NCI-H1694 (cell line): Measurements from ENCODE around the gene SLC48A1.
"Not testable (repeated sequence)": the region's sequence is repeated elsewhere in the genome, so short reads cannot be mapped to it uniquely, and the experiment has no call there.

Experiments
- DNase-seq: peaks from one replicate; lab custom pipeline; 2025; lab: John Stamatoyannopoulos, UW

SLC48A1 gene

DNA sequence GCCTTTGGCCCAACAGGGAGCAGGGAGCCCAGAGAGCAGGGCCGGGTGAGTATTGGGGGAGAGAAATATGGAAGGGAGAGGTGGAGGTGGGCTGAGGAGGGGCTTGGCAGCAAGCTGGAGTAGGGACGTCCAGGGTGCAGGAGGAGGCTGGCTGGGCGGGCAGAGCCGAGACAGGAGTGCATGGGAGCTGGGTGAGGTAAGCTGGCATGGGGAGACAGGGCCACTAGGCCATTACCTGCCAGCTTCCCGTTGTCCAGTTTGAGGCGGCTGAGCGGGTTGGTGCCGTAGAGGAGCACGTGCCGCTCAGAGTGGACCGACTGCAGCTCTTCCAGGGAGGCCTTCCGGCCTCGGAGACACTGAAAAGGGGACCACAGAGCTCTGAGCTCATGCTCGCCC is 18.3 kb downstream of the SLC48A1 start:
- no peak for DNase-seq

DNA sequence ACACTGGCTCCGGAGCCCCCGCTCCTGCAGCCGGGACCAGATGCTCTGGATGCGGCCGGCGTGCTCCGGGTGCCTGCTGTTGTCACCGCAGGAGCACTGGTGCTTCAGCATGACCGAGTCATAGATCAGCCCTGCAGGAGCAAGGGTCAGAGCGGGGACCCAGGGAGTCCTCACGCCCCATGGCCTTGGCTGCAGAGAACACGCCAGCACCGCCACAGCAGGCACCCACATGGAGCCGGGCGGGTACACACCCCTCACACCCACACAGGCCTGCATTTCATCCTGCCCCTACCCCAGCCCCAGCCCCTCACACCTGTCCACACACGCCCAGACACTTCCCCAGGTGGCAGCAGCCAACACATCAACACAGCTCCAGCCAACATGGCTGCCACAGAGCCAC is 18.8 kb downstream of the SLC48A1 start:
- no peak for DNase-seq

DNA sequence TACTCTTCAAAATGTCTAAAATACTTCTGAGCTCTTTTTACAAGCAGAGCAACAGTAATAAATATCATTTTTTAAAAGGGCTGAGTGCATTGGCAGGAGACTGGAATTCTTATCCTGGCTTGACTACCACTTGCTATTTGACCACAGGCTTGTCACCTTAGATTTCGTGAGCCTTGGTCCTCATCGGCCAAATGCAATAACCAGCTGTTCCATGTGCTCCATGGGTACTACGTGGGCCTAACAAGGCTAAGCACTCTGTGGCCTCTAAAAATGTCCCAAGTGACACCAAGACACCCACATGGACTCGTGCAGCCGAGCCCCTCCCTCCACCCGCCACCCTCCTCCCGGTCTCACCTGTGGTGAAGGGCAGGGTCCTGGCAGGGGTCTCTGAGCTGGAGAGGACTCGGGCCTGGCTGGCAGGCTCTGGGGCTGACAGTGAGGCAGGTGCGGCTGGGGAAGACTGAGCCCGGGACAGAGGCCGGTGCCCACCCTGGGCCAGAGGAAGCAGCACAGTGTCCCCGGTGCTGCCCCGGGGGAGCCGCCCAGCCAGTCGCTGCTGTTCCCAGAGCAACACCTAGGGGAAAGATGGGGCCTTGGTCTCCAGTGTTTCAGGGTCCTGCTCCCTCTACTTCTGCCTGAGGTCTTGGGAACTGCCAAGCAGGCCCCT is 20.1 kb downstream of the SLC48A1 start:
- no peak for DNase-seq

DNA sequence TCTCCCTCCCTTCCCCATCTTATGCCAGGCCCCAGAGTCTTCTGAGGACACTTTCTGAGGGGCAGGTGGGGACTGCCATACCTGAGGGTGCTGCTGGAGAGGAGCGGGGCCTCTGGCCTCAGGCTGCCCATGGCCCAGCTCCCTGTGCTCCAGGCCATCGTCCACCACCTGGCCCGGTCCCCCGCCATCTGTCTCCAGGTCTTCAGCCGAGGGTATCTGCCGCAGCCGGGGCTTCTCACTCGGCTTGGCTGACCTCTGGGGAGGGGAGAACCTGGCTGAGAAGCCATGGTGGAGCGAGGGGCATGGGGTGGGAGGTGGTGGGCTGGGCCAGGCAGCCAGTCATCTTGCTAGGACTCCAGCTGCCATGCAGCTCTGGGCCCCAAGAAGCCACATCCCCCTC is 21.6 kb downstream of the SLC48A1 start:
- no peak for DNase-seq

DNA sequence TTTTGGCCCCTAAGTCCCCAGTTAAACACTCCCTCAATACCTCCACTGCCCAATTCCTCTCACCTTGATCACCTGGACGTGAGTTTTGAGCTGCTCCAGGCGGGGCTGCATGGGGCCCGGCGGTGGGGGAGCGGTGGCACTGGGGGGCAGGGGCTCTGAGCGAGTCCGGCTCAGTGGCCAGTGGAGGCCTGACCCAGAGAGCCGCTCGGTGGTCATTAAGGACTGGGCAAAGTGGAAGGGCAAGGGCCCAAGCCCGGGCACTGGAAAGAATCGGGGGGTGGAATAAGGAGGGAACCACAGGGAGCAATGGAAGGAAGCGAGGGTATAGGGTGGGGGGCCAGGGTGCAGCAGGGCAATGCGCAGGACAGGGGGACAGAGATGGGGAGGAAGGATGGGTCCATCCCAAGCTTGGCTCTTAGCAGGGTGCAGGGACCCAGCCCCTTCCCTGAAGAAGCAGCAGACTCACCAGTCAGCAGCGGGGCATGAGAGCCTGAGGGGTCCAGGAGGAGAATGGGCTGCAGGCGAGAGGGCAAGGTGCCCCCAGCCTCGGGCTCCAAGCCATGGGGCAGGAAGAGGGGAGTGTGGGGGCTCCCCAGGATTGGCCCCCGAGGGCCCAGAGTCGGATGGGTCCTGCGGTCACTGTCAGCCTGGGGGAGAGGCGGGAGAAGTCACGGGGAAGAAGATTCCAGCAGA is 22.2 kb downstream of the SLC48A1 start:
- no peak for DNase-seq

DNA sequence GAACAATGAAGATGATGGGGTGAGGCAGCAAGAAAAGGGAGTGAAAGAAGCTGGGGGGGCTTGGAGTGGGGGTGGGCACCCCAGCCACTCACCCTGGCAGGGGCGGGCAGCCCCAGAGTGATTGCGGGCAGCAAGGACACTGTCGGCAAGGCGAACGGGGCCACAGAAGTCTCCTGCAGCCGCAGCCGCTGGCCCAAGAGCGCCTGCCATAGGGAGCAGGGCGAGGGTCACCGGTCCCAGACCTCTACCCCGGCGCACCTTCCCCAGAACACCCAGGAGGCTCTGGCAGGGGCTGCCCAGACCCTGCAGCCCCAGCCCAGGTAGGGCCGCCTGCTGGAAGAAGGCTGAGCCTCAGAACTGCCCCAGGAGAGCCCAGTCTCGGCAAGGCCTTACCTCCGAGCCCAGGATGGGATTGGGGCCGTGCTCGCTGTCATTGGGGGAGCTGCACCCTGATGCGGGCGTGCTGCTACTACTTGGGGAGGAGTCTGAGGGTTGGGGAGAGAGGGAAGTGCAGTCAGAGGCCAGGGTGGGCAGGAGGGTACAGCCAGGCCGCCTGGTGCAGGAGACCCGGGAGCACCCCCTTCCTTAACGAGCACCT is 22.9 kb downstream of the SLC48A1 start:
- no peak for DNase-seq

DNA sequence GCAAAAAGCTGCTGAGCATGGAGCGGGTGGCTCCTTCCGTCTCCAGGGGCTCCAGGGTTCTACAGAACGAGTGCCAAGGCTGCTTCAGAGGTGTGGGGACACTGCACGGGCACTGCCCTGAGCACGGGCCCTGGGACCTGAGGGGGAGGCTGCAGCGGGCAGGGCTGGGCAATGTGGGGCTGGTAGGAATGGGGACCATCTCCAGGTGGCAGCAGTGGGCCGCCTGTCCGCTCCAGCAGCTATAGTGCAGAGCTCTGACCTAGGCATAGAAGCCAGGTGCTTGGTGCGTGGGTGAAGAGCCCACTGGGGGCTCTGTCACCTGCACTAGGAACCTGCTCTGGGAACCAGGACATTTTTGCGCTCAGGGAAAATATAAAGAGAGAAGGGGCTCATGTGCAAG is 24.4 kb downstream of the SLC48A1 start:
- no peak for DNase-seq

DNA sequence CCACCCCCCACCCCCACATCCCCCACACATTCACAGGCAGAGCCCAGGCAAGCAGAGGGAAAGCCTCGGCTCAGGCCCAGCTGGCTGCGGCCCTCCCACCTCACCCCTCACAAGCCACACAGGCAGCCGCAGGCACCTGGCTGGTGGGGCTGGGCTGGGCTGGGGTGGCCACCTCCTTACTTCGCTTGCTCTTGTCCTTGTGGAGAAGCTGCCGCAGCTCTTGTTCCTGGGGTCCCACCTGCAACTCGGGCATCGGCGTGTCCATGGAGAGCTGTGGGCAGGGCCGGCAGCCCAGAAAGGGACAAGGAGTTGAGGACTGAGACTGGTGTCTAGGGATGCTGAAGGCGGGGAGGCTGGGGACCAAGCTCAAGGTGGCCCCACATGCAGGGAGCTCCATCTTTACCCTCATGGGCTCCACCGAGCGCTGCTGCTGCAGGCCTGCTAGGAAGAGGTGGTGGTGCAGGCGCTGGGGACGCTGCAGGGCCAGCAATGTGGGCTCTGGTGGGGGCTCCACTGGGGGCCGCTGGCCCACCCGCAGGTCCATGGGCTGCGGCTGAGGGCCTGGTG is 25.4 kb downstream of the SLC48A1 start:
- no peak for DNase-seq

DNA sequence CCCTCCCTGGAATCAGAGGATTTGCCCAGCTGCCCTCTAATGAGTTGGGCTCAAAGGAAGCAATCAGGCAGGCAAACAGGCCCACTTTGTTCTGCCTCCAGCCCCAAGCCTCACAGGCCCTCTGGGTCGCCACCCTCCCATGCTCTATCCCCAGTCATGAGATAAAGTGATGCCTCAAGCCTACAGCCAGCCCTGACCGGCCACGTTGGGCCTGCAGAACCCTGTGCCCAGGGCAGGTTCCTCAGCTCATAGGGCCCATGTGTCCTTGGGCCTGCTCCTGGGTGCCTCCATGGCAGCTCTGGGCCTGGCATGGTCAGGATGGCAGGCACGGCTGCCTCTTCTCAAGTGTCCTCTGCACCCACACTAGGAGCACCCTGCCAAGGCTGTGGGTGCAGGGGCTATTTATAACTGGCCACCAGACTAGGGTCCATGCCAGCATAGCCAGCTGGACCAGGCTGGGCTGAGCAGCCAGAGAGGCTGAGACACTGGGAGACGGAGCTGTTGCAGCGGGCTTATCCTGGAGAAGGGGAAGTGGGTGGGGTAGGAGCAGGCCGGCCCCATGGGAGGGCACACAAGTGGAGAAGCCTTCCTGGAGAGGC is 26.4 kb downstream of the SLC48A1 start:
- DNase-seq, result no peak

DNA sequence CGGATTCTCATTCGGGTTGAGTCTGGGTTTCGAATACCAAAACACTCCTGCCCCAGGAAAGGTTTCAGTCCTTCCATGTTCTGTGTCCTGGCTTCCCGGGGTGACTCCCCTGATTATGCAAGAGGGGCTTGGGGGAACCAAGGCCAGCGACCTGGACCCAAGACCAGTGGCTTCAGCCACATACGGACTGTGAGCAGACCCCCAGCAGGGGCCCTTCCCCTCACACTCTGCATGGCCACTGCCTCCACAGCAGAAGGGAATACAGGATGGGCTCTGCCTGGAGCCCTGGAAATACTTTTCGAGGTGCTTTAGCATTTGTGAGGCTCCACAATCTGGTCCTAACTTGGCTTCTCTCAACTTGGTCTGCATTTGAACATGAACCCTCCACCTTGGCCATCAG is 27.5 kb downstream of the SLC48A1 start:
- DNase-seq, result no peak

DNA sequence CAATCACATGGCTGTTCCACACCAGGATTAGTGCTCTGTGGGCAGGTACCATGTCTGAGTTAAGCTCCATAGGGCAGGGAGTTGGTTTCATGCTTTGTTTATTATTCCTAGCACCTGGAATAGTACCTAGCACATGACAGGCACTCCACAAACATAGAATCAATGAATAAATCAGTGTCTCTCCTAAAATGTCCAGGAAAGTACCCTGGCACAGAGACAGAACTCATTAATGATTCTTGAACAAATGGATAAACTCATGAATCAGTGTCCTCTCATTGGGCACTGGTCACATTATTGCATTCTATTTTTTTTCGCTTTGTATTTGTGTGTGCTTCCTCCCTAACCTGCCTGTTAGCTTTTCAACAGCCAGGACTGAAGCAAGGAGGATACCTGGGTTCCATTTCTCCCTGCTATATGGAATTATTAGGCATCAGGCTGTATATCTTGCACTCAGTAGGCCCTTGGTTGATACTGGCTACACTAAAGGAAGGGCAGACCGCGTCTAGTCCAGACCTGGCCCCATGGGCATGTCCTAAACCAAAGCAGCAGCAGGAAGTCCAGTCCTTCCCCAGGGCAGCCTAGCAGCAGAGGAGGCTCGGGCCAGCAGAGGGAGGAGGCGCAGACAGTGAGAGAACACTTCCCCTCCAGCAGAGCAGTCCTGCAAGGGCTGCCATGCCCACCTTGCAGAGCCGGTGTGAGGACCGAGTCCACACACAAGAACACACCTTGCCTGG is 28.3 kb downstream of the SLC48A1 start:
- DNase-seq, result no peak

DNA sequence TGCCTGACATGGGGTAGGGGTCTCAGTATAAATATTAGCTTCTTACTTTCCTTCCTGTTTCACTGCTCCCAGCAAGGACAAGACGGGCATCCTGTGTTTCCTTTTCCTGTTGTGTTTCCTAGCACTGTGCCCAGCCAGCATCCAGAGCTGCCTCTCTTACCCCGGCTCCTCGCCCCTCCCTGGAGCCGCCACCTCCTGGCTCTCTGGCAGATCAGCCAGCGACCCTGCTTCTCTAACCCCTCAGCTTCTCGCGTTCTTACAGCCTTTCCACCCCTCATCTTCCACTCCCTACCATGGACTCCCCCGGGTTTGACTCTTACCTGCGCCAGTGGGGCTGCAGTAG is 28.8 kb downstream of the SLC48A1 start:
- DNase-seq, result no peak

DNA sequence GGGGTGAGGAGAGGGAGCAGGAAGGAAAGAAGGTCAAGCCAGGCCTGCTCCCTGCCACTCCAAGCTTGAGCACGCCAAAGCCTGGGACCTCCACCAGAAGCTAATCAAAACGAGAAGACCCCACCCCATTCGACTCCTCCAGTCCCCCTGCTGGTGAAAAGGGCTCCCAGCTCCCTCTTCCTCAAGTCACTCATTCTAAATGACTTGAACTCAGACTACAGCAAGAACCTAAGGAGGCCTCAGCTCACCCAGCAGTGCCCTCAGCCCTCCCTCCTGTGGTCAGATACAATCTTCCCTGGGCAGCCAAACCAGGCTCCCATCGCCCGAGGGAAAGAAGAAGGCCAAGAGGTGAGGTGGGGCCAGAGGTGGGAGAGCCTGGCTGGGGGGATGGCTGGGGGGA is 29.3 kb downstream of the SLC48A1 start:
- DNase-seq, result no peak

DNA sequence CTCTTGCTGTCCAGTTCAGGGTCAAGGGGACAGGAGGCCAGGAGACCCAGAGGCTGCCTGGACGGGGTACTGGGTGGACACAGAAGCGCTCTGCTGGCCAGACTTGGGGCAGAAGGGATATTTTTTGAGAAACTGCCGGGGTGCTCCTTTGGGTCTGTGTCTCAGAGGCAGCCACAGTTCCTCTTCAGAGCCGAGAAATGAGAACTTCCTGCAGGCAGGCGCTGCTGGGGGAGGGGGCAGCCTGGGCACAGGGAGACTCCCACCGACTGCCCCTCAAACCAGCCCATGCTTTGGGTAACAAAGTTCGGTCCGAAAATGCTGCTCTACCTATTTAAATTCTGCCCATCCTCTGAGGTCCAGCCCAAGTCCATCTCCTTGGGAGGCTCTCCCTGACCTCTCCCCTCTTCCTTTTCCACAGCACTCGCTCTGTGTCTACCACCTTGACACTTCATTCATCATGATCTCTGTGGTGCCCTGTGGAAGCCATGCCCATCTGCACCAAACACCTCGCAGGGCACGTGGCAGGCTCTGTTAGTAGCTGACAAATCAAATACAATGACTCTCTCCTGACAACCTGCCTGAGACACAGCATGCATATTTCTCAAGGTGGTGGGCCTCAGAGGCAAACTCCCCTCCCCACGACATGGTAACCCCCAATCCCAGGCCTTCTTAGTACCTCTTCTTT is 30.3 kb downstream of the SLC48A1 start:
- DNase-seq, result no peak

DNA sequence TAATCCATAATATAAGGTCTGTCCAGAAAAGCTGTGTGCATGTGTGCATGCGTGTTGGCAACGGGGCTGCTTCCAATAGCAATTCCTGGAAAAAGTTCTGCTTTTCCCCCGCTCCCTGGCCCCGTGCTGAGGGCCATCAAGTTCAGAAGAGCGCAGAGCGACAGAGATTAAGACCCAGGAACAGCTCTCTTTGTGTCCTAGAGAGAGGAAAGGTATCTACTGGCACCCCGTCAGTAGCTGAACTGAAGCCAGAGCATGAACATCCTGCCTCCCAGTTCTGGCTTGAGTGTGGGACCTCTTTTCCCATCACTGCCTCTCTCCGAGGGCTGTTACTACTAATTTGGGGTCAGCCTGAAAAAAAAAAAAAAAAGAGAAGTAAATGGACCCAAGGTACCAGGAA is 31.1 kb downstream of the SLC48A1 start:
- DNase-seq, result no peak

DNA sequence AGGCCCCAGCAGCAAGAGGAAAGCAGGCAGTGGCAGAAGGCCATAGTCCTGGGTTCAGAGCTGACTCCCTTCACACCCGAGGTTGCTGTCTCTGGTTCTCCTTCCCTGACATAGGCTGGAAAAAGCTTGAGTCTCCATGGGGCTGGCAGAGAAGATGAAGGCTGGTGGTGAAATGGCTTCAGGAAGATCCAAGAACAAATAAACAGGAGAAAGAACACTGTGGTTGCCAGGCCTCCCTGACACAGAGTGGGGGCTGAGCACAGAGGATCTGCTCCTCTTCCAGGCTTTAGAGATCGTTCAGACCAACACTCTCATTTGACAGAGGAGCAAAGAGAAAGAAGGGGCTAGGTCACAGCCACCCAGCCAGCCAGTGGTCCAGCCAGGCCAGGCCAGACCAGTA is 32.4 kb downstream of the SLC48A1 start:
- DNase-seq, result no peak

DNA sequence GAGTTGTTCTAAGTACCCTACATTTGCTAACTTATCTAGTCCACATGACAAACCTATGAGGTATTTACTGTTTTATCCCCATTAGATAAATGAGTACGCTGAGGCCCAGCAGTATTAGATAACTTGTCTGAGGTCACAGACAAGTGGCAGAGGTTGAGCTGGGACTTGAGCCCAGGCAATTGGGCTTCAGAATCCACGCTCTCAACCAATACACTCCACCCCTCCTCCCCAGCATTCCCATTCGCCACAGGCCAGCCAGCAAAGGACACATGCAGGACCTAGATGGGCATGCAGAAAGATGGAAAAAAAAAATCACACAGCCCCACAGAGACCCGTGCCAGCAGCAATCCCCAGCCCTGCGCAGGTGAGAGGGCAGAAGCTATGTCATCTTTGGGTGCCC is 34.3 kb downstream of the SLC48A1 start:
- DNase-seq, result no peak

DNA sequence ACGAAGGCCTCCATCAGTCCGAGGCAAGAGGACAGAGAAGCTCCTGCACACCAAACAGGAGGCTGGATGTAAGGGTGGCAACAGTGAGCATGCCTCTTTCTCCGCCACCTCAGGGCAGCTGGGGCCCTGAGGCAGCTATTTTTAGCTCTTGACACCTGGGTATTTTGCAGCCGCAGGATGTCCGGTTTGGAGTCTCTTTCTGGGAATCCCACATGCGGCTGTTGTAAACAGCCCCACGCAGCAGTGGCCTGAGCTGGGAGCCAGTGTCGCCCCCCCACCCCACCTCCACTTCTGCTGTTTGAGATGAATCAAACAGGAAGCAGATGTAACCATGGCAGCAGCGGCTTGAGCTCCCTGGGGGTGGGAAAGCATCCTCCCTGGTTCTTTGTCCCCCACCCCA is 35.0 kb downstream of the SLC48A1 start:
- no peak for DNase-seq

DNA sequence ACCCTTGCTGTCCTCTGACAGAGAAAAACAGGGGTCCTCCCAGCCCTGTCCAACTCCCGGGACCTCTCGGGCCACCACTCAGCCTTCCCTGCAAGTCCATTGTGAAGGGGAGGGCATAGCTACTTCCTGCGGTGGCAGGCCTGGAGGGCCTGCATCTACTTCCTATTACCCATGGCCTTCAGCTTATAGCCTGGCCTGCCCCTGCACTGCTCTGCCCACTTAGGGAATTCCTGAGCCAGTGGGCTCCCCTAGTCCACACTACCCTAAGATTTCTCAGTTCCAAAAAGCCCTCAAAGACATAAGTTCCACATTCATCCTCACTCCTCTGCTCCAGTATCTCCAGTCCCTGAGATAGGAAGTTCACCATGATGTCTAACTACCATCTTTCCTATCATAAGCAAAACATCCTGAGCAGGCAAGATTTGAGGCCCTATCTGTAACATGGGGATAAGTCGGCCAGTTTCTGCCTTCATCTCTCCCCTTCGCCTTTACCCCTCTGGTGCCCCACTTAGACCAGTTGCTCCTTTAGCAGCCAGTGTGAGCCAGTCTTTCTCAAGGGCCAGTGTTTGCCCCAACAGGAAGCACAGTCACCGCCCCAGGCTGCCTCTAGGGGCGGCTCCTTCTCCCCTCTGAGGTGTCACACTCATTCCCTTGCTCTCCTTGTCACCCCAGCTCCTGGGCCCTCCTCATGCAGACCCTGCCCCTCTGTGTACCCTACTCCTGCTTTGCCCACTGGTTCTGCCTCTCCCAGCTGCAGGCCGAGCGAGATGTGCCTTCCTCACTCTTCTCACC is 35.7 kb downstream of the SLC48A1 start:
- DNase-seq, result no peak

DNA sequence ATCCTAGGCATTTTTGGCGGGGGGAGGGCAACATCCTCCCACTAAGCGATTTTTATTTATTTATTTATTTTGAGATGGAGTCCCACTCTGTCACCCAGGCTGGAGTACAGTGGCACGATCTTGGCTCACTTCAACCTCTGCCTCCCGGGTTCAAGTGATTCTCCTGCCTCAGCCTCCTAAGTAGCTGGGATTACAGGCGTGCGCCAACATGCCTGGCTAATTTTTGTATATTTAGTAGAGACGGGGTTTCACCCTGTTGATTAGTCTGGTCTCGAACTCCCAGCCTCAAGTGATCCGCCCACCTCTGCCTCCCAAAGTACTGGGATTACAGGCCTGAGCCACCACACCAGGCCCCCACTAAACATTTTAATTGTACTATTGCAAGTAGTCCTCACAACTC is 36.5 kb downstream of the SLC48A1 start:
- DNase-seq, result not testable (repeated sequence)

DNA sequence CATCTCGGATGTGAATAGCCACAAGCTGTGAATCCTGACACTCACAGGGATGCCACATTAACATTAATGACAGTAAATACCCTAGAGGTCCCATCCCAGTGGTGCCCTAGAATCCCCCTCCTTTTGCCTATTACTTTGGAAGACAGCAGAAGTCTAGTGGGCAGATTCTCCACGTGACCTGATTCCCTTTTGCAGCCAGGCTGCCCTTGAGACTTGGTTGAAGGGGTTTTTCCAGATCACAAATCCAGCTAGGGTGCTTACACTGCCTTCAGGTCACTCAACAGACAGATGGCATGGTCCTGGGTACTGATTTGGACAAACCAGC is 38.0 kb downstream of the SLC48A1 start:
- no peak for DNase-seq
